CD4-positive, alpha-beta T cell treated with Interleukin-2 at 100 ng/mL for 4 hours (primary cell): ENCODE data around the gene ZNF106.

Experiments used
- DNase-seq: peaks from one replicate; pipeline ENCODE4 v3.0.0-alpha.2; 2020; ENCODE audit warnings: low spot score

Gene ZNF106

GRCh38 chr15:42490671-42491538 lies at the start of gene ZNF106:
Gene ZNF106 (minus strand): TSS chr15:42491141. CDS start chr15:42472289, 18,852 bp downstream.
- DNase-seq = peak; percentile 93

DNA sequence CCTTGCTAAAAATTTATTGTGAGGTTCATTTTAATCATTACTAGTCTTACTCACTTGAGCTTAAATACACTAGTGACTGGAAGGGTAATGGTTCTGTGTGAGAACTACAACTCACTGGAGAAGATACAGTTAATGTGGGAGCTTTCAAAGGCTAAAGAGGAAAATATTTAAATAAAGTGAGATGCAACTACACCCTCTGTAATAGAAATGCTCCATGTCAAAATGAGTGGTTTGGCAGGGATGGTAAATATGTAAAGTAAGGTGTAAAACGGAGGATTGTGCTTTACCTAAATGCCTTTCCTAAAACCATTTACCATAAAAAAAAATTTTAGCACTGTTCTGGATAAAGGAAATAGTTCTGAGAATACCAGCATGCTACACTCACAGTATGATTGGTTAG lies 42.3 kb upstream of the ZNF106 start:
- DNase-seq = no peak

DNA sequence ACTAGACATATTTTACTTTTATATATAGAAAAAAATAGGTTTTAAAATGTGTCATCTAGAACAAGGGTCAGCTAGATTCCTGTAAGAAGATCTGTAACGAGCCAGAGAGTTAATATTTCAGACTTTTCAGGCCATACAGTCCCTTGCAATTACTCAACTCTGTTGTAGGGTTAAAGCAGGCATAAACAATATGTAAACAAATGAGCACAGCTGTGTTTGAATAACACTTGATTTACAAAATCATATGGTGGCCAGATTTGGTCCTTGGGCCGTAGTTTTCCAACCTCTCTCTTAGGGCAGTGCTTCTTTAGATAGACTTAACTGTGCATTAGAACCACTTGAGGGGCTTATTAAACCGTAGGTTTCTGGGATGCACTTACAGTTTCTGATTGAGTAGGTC lies 38.0 kb upstream of the ZNF106 start:
- no peak for DNase-seq

DNA sequence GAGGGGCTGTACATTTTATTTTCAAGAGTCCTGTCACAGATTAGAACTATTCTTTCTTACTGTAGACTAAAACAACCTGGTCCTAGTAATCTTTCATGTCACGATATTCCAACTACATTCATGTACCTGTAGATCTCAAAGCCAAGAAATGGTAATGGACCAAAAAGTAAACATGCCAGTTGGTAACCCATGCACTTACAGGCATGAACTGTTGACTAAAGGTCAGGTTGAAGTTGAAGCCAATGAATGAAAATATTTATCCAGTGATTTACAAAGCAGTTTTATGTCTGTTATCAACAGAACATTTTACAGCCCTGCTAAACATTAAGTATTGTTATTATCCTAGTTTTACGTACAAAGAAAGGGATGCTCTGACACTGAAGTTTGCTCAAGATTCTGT lies 32.4 kb upstream of the ZNF106 start:
- DNase-seq = no peak

DNA sequence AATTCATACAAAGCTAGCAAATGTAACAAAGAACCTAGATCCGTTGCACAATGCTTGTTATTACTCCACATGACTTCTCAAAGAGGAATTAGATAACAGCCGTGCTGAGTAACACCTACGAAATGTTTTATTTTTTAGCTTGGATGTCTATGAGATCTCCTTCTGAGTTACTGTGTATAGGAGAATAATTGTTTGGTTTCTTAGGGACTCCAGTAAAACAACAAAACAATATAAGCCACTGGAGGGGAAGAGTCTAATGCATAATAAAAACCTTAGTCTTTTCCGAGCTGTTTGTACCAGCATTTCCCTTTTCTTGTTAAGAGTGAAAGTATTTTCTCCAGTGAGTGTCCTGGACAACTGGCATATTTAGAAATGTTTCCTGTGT lies 20.1 kb upstream of the ZNF106 start:
- DNase-seq = no peak

- DNase-seq = no peak
Observed at GRCh38 chr15:42510258-42511006, 19.5 kb upstream of the ZNF106 start.

- DNase-seq = no peak
Observed at GRCh38 chr15:42508263-42508690, 17.3 kb upstream of the ZNF106 start.

DNA sequence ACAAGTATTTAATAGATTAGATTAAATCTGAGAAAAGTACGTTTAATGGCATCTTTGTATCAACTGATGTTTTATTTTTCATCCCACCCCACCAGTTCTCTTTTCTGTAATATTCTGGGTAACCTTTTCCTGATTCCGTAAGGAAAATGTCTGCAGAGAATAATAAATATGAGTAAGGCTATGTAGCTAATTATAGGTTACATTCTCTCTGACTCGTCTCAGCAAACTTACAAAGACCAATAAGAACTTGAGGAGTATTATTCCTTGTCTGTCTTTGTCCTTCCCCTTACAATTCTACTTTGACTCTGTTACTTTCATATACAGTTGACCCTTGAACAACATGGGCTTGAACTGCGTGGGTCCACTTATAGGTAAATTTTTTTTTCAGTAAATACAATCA lies 16.6 kb upstream of the ZNF106 start:
- DNase-seq = no peak

DNA sequence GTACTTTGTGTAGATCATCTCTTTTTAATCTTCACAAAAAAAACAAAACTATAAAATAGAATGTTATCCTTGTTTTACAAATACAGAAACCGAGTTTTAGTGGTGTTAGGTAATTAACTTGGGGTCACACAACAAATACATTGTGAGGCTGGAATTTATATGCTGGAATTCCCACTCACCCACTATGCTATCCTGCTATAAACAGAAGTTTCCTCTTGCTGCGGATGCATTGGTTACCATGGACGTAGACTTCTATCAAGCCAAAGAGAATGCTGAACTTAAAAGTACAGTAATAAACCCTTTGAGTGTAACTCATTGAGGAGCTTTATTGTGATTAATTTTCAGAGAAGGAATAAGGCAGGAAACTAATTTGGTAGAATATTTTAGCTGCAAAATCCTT lies 13.7 kb upstream of the ZNF106 start:
- no peak for DNase-seq

- no peak for DNase-seq
Observed at GRCh38 chr15:42503825-42504224, 12.9 kb upstream of the ZNF106 start.

DNA sequence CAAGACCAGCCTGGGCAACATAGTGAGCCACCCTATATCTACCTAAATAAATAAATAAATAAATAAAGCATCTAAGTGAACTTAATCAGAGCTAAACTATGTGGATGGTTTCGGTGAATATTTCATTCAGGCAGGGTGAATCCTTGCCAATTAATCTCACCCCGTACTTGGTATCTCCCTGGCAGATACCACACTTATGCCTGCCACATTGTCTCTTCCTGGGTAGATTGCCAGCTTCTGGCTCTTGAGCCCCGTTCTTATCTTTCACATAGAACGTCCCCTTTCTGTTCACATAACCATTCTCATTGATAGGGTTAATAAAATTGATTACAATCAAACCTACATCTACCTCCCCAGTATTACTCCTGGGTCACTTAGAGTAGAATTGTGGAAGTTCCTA lies 11.5 kb upstream of the ZNF106 start:
- DNase-seq = no peak

DNA sequence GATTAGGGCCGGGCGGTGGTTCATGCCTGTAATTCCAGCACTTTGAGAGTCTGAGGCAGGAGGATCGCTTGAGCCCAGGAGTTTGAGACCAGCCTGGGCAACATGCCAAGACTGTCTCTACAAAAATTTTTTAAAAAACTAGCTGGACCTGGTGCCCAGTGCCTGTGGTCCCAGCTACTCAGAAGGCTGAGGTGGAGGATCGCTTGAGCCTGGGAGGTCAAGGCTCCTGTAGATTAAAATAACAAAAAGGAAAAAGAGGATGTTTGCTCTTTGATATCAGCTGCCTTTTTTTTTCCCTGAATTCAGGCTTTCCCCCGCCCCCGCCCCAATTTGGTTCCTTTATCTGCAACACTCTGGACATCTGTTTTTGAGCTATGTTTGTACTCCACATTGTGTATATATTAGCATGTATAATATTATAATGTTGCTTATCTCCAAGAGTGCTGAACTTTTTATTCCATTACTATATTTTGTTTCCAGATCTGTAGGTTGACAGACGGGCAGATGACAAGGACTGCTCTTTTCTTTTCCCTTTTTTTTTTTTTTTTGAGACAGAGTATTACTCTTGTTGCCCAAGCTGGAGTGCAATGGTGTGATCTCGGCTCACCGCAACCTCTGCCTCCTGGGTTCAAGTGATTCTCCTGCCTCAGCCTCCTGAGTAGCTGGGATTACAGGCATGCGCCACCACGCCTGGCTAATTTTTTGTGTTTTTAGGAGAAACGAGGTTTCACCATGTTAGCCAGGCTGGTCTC lies 9.1 kb upstream of the ZNF106 start:
- DNase-seq = no peak

GRCh38 chr15:42498212-42499068 lies 7.5 kb upstream of the ZNF106 start:
- no peak for DNase-seq

DNA sequence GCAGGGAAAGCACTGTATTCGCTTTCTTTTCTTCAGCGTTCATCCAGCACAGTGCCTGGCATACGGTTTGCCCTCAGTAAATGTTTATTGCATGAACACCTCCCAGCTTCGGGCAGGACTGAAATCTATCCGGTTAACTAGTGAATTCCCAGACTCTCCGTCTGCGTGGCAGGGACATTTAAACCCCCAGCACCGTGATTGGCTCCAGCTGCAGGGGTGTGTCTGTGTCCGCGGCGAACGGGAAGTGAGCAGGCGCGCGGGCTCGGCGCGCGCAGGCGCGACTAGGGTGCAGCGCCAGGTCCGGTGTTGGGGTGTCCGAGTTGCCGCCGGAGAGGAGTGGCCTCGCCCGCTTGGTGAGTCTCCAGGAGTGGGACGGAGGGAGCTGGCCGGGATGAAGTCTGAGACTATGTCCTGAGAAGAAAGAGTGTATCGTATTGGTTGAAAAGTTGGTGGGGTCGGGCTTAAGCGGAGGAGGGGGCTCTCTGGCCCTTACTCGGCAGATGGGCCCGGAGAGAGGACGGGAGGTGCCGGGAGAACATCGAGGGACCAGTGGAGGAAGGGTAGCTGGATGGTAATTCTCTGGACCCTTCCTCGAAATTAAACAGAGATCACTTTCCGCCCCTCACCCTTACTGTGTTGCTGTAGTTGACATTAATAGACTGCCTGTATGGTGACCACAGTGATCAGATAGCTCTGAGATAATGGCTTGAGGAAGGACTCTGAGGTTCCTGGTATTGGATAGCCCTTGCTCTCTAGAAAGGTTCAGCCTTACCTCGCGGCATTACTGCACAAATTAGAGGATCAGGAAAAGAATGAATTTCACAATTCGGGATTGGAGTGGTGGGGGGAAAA lies 4.6 kb upstream of the ZNF106 start, which contains the start of gene SNAP23:
SNAP23 (plus strand) TSS at position 274 of the 852 bp plus-strand sequence. CDS start 16,213 bp downstream, outside the sequence.
- peak; percentile 81 for DNase-seq

DNA sequence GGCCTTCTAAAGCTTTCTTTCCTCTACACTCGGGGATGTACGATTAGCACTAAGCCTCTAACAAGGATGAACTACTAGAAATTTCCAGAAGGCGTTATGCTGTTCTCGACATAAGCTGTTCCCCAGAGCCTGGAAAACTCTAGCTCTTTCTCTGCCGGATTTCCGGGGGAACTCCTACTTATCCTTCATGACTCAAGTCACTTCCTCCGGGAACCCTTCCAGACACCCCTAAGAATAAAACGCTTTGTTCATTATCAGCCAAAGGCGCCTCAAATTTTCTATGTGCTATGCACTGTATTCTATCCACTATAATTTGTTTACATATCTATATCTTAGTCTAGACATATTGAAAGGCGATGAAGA lies 4.0 kb upstream of the ZNF106 start:
- peak; percentile 38 for DNase-seq

DNA sequence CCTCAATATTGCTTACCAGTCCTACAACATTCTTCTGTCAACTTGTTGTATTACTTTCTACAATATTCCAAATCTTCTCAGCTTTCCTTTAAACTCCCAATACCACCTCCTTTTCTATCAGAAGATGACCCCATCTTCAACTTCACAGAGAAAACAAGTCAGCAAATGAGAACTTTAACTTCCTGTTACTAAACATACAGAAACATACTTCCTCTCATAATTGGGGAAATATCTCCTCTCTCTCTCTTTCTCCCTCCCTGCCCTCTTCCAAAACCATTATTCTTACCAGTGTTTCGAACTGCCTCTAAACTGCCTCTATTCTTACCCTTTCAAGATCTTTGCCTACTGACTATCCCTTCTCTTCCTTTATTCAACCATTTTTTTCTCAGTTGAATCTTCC lies 2.7 kb upstream of the ZNF106 start:
- DNase-seq = no peak

- DNase-seq = no peak
Observed at GRCh38 chr15:42491539-42492225, 741 bp upstream of the ZNF106 start.

GRCh38 chr15:42490291-42490670 lies 660 bp downstream of the ZNF106 start:
- peak; percentile 5 for DNase-seq

DNA sequence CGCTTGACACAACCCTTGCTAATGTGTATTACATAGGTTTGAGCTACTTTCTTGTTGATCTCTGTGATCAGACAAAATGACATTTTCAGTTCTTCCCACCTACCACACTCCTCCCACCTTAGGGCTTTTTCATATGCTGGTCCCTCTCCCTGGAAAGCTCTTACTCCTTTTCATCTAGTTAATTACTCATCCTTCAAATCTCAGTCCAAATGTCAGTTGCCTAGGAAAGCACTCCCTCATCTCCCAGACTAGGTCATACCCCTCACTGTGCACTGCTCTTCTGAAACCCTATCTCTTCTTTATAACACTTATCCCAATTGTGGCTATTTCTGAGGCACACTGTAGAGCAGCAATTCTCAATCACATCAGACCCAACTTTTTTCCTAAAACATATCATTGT lies 7.3 kb downstream of the ZNF106 start:
- DNase-seq = no peak

GRCh38 chr15:42482701-42483100 lies 8.2 kb downstream of the ZNF106 start:
- no peak for DNase-seq
